HG03565 (cell line): ENCODE measurements around the gene GNG2.
A peak's percentile ranks its signal among the peaks of the same experiment; 100 is the strongest.

Experiments
- ATAC-seq: cut with Tn5 transposase; IDR thresholded peaks from one replicate; pipeline ENCODE4 v1.9.1; 2021; ENCODE audit warnings: mild to moderate bottlenecking, moderate library complexity; ENCODE audit not compliant: unreplicated experiment

The GNG2 gene

GRCh38 chr14:51884086-51884927 lies 23.9 kb downstream of the GNG2 start:
- peak; percentile 45 for ATAC-seq

DNA sequence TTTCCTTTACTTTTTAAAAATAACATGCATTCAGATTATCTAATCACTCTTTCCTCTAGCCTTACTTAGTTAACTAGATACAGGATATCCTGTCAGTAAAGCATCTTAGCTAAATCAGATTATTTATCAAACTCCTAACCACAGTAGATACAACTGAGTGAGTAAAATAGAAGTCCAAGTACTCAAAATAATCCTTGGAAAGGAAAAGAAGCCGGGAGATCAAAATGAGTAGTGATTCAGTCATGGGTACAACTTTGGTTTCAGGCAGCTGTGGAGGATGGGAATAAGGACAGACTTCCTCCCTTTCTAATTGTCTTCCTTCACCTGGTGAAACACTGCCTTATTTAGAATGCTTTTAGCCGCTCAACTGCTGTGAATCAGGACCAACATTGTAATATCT lies 29.4 kb downstream of the GNG2 start:
- no peak for ATAC-seq

- ATAC-seq, result no peak
Measured at GRCh38 chr14:51894250-51894649, 33.8 kb downstream of the GNG2 start.

DNA sequence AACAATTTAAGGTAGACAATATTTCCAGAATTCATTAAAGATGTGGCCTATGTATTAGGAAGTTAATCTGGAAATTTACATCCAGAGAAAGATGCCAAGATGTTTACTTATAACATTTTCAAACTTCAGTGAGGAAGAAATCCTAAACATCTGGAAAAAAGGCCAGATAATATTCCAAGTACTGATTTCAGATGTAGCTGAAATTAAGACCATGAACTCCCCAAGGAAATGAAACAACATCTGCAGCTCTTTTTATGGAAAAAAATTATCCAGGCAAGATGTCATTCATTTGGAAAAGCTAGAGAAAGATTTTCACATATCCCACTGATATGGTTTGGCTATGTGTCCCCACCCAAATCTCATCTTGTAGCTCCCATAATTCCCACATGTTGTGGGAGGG lies 35.0 kb downstream of the GNG2 start:
- no peak for ATAC-seq

DNA sequence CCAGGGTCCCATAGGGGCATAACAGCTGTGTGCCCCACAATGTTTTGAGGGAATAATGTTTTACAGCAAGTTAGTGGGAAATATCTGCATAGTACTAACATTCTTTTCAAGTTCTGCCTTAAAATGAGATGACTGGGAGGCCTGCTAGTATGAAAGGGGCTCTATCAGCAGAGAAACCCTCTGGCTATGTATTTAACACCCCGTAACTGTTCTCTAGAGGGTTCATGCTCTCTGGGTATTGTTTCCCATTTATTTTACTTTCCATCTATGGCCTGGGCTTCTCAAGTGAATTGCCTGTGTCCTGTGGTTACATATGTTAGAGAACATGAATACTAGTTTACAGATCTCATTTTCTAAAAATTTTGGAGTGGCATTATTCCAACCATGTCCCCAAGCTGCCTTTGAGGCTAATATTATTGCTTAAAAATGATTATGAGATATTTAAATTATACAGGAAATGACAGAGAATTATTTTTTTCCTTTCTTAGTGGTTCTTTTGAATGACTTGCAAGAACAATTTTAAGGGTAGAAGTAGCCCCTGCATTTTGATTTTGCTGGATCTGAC lies 37.5 kb downstream of the GNG2 start:
- no peak for ATAC-seq

GRCh38 chr14:51901475-51902024 lies 41.1 kb downstream of the GNG2 start:
- ATAC-seq, result no peak

DNA sequence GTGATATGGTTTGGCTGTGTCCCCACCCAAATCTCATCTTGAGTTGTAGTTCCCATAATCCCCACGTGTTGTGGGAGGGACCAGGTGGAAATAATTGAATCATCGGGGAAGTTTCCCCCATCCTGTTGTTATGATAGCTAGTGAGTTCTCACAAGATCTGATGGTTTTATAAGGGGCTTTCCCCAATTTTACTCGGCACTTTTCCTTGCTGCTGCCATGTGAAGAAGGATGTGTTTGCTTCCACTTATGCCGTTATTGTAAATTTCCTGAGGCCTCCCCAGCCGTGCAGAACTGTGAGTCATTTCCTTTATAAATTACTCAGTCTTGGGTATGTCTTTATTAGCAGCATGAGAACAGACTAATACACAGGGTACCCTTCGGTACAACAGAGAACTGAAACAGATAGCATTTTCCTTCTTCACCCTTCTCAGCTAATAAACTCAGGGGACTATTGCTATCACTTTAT lies 45.3 kb downstream of the GNG2 start:
- ATAC-seq, result peak; percentile 91

DNA sequence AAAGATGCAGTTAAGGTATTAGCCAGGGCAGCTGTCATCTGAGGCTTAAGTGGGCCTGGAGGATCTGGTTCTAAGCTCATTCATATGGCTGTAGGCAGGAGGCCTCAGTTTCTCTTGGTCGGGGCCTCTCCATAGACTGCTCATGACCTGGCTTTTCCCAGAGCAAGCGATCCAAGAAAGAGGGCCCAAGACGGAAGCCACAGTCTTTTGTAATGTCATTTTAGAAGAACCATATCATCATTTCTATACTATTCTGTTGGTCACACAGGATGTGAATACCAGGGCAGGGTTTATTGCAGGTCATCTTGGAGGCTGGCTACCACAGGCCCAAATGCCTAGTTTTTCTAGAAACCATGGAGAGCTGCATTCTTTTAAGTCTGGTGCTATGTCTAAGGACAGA lies 47.7 kb downstream of the GNG2 start:
- ATAC-seq, result no peak

DNA sequence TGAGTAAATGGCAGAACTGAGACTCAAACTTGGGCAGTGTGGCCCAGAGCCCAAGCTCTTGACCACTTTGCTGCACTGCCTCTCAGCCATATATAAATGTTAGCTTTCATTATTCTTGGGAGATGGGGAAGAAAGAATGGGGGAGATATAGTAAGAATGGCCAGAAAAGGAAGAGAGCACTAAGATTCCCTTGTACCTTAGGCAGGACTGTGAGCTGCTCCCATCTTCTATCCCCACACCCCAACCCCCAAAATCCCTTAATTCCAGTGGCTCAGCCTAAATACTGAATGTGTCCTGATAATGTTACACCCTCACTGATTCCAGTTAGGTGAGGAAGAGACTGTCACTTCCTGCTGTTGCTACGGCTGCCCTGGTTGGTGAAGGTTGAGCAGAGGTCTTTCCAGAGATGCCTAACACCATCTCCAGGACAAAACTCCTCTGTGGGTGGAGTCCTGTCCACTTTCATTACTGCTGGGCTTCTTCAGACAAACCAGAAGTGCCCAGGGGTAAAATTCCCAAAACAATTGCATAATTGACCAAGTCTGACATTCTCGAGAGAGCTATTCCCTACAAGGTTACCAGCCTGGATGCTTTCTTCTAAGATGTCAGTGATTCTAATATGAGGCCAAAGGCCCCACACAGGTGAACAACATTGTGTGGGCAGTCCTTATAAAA lies 51.8 kb downstream of the GNG2 start:
- ATAC-seq, result no peak

DNA sequence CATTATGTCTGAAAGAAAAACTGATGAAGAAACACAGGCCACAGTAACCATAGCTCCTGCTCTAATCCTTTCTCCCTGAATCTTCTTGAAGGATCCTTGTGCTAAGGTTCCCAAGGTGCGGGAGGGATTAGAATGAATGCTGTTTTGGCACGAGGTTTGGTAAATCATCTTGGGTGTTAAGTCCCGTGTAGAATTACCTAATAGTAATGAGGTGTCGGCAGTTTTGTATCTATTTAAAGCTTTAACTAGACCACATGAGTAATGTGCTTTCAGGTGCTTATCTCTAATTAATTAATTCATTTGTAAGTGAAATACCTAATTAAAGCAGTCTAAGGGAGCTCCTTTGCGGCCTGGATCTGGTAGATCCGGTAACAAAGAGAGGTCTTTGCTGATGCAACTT lies 53.9 kb downstream of the GNG2 start:
- no peak for ATAC-seq

- no peak for ATAC-seq
Measured at GRCh38 chr14:51917193-51917592, 56.8 kb downstream of the GNG2 start.

GRCh38 chr14:51921026-51921425 lies 60.6 kb downstream of the GNG2 start:
- ATAC-seq, result no peak

- ATAC-seq, result no peak
Measured at GRCh38 chr14:51922624-51923023, 62.2 kb downstream of the GNG2 start.

DNA sequence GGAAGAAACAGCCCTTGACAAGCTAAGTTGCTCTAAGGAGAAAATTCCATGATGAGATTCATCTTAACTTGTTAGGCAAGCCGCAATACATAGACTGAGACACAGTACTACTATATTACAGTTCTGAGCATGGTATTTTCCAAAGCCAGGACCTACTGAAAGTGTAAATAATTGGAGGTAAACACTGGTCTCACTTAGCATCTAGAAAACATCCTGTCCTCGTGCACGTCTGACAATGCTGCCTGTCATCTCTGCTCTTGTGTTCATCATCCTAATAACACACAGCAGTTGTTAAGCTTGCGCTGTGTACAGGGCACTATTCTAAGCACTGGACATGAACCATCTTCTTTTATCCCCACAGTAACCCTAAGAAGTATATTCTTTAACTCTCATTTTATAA lies 64.2 kb downstream of the GNG2 start:
- ATAC-seq, result no peak

DNA sequence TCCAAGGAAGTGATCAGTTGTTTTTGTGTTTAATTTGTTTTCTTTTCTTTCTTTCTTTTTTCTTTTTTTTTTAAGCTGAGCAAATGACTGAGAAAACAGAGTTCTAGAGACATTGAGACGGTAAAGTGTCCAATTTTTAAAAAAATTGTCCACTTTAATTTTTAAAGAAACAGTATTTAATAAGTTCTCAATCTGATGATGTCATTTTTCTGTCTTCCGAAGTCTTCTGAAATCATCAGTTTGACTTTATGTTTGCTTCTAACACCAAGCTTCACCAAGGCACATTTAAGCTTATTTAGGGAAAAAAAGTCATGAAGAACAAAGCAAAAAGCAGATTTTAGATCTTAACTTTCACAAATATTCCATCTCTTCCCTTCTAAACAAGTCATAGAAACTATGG lies 65.6 kb downstream of the GNG2 start:
- no peak for ATAC-seq

DNA sequence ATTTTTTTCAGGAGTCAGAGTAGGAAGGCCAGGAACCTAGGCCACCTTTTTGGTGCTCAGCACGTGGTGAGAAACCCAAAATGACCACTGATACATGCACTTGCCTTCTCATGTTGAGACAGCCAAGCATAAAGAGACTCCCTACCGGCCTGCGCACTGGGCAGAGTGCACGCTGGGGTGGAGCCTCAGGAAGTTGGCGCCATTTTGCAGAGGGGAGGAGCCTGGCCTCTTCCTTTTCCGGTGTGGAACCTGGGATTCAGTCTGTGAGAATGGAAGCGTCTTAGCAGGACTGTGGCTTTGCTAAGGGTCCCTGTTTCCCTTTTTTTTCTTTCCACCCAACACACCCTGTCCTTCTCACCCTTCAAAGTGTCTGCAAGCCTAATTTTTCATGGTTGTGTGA lies 66.0 kb downstream of the GNG2 start:
- no peak for ATAC-seq

- ATAC-seq, result no peak
Measured at GRCh38 chr14:51928568-51928967, 68.2 kb downstream of the GNG2 start.

DNA sequence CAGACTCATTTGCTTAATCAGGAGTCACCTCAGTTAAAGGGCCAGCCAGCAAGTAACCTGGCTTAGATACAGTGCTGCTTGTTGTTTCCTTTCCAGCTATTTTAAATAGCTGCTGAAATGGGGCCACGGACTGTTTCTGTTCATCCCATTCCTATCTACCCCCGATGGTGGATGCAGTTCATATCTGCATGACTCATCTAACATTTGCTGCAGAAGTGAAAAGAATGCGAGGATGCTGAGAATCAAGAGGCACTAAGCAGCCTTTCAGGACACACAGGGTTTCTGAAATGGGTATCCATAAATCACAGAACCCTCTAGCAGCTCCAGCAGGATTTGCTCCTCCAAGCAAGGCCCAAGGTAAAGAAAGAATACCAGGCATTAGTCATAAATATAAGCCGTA lies 68.8 kb downstream of the GNG2 start:
- no peak for ATAC-seq

- ATAC-seq, result no peak
Measured at GRCh38 chr14:51929910-51930682, 69.7 kb downstream of the GNG2 start.

- no peak for ATAC-seq
Measured at GRCh38 chr14:51931308-51931707, 70.9 kb downstream of the GNG2 start.

DNA sequence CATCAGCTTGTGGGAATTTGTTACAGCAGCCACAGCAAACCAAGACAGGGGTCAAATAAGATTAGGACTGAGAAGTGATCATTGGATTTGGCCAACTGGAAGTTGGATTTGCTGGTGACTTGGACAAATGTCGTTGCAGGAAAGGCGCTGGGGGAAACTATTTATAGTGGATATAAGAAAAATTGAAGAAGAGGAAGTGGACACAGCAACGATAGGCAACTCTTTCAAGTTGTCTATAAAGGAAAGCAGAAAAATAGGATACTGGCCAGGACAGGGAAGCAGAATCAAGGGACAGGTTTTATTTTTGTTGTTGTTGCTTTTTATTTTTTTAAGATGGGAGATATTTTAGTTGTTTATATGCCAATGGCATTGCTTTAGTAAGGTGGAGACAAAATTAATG lies 72.8 kb downstream of the GNG2 start:
- ATAC-seq, result no peak
